Osteoblast (primary cell): ENCODE measurements around the gene CNDP1. TPM values are rescaled to one million over a fixed set of nuclear protein-coding genes. Genes with fewer than 3 reads are reported as not detected.

Source experiments
- DNase-seq: peaks from one replicate; pipeline ENCODE4 v3.0.0; 2011; ENCODE audit warnings: low spot score, mixed read lengths; ENCODE audit not compliant: insufficient read length; ENCODE audit errors: missing footprints
- H2AFZ ChIP-seq: 2 replicates; pipeline ENCODE4 v1.6.0; 2011; ENCODE audit warnings: mild to moderate bottlenecking, low read length
- H3K27ac ChIP-seq: 2 replicates; pipeline ENCODE4 v1.5.1; 2011; ENCODE audit warnings: mild to moderate bottlenecking, low read depth, low read length, moderate library complexity
- H3K27me3 ChIP-seq: 2 replicates; pipeline ENCODE4 v1.6.0; 2012; ENCODE audit warnings: mild to moderate bottlenecking, control low read depth, inconsistent platforms, low read length, moderate library complexity; ENCODE audit not compliant: insufficient read depth
- H3K36me3 ChIP-seq: 2 replicates; pipeline ENCODE4 v1.5.1; 2011; ENCODE audit warnings: mild to moderate bottlenecking, low read length, control low read depth, moderate library complexity; ENCODE audit not compliant: insufficient read depth
- H3K4me1 ChIP-seq: 2 replicates; pipeline ENCODE4 v1.5.1; 2011; ENCODE audit warnings: mild to moderate bottlenecking, low read length, control low read depth, moderate library complexity; ENCODE audit not compliant: insufficient read depth
- H3K4me2 ChIP-seq: 2 replicates; pipeline ENCODE4 v1.6.0; 2011; ENCODE audit warnings: mild to moderate bottlenecking, low read length; ENCODE audit not compliant: insufficient read depth
- H3K4me3 ChIP-seq: fragments of 200-600 bp; sonication (generic); 3 replicates; pipeline ENCODE4 v1.5.1; 2012; ENCODE audit warnings: mild to moderate bottlenecking, low read length, inconsistent platforms; ENCODE audit not compliant: insufficient read depth
- H3K79me2 ChIP-seq: 2 replicates; pipeline ENCODE4 v1.6.0; 2012; ENCODE audit warnings: mild to moderate bottlenecking, low read length, control low read depth, inconsistent platforms; ENCODE audit not compliant: insufficient read depth
- H3K9me3 ChIP-seq: 2 replicates; pipeline ENCODE4 v1.5.1; 2011; ENCODE audit warnings: low read depth, low read length, control low read depth
- H4K20me1 ChIP-seq: 2 replicates; pipeline ENCODE4 v1.6.0; 2012; ENCODE audit warnings: mild to moderate bottlenecking, low read length, control low read depth; ENCODE audit not compliant: insufficient read depth
- CTCF ChIP-seq: IDR thresholded peaks from 2 replicates; pipeline ENCODE4 v1.5.1; 2011; ENCODE audit warnings: mild to moderate bottlenecking, low read depth, low read length, moderate library complexity; ENCODE audit errors: extremely low read depth
- total RNA-seq: library from RNA; depleted of rRNA; stranded (reverse); fragments of >200 nt; gene quantifications from 2 replicates; pipeline ENCODE4 v1.2.3, GENCODE V29; 2012

The CNDP1 gene
- total RNA-seq, 1 donor, result not detected

GRCh38 chr18:74526488-74526887 lies 7.8 kb upstream of the CNDP1 start:
- no peak for TF ChIP-seq CTCF
- no peak for DNase-seq
- Histone ChIP-seq H3K4me3 (no peak overlapping the region), H3K79me2 (no peaks in the 10 kb centered on the region), H3K4me2 (no peak overlapping the region), H3K9me3 (no peaks in the 10 kb centered on the region), H4K20me1 (no peaks in the 10 kb centered on the region), H2AFZ (no peak overlapping the region), H3K27ac (no peak overlapping the region), H3K27me3 (peaks cover 5% of the 10 kb centered on the region), H3K4me1 (no peaks in the 10 kb centered on the region), H3K36me3 (no peaks in the 10 kb centered on the region)

GRCh38 chr18:74528478-74528877 lies 5.8 kb upstream of the CNDP1 start:
- H3K79me2 ChIP-seq, result no peaks in the 10 kb centered on the region
- H2AFZ ChIP-seq, result no peak overlapping the region
- no peak overlapping the region for H3K4me3 ChIP-seq
- no peaks in the 10 kb centered on the region for H3K9me3 ChIP-seq
- DNase-seq, result no peak
- no peak for TF ChIP-seq CTCF
- no peak overlapping the region for H3K27ac ChIP-seq
- peaks cover 5% of the 10 kb centered on the region for H3K27me3 ChIP-seq
- no peaks in the 10 kb centered on the region for H3K4me1 ChIP-seq
- H3K36me3 ChIP-seq, result no peaks in the 10 kb centered on the region
- H3K4me2 ChIP-seq, result no peak overlapping the region
- H4K20me1 ChIP-seq, result no peaks in the 10 kb centered on the region

- Histone ChIP-seq H3K4me3 (no peak overlapping the region), H3K36me3 (no peaks in the 10 kb centered on the region), H3K79me2 (no peaks in the 10 kb centered on the region), H3K27me3 (peaks cover 5% of the 10 kb centered on the region), H3K9me3 (no peaks in the 10 kb centered on the region), H2AFZ (no peak overlapping the region), H3K4me1 (no peaks in the 10 kb centered on the region), H3K4me2 (no peak overlapping the region), H3K27ac (no peak overlapping the region), H4K20me1 (no peaks in the 10 kb centered on the region)
- DNase-seq, result no peak
- TF ChIP-seq CTCF, result no peak
These were observed 5.4 kb upstream of the CNDP1 start for GRCh38 chr18:74528913-74529312.

- H2AFZ ChIP-seq, result no peak overlapping the region
- TF ChIP-seq CTCF, result no peak
- H3K4me2 ChIP-seq, result no peak overlapping the region
- no peak overlapping the region for H3K27ac ChIP-seq
- no peaks in the 10 kb centered on the region for H3K4me1 ChIP-seq
- no peaks in the 10 kb centered on the region for H3K79me2 ChIP-seq
- no peak for DNase-seq
- H3K4me3 ChIP-seq, result no peak overlapping the region
- no peaks in the 10 kb centered on the region for H4K20me1 ChIP-seq
- H3K27me3 ChIP-seq, result peaks cover 5% of the 10 kb centered on the region
- H3K9me3 ChIP-seq, result no peaks in the 10 kb centered on the region
- no peaks in the 10 kb centered on the region for H3K36me3 ChIP-seq
These were observed 4.9 kb upstream of the CNDP1 start for GRCh38 chr18:74529378-74529777.
